GM13976 (cell line): Measurements from ENCODE around the gene ZDHHC23.
A peak's percentile ranks its signal among the peaks of the same experiment; 100 is the strongest.

ENCODE experiments used
- DNase-seq: peaks from one replicate; pipeline ENCODE4 v3.0.0; 2012; ENCODE audit warnings: low spot score
- in situ Hi-C: fragments of 300-500 bp; cut with MboI; formaldehyde crosslinking; loops from one replicate; pipeline ENCODE4 v1.12.0; 2022; ENCODE audit warnings: low sequenced_read_pairs, mixed read lengths, inconsistent platforms; ENCODE audit not compliant: unreplicated experiment
- TF ChIP-seq, protein P1 (sequence below): IDR thresholded peaks from 2 replicates; pipeline ENCODE4 v1.5.1; 2012; ENCODE audit warnings: borderline replicate concordance, mild to moderate bottlenecking; ENCODE audit not compliant: insufficient read depth; ENCODE audit errors: extremely low read depth, missing control alignments, control extremely low read depth

Gene ZDHHC23

DNA sequence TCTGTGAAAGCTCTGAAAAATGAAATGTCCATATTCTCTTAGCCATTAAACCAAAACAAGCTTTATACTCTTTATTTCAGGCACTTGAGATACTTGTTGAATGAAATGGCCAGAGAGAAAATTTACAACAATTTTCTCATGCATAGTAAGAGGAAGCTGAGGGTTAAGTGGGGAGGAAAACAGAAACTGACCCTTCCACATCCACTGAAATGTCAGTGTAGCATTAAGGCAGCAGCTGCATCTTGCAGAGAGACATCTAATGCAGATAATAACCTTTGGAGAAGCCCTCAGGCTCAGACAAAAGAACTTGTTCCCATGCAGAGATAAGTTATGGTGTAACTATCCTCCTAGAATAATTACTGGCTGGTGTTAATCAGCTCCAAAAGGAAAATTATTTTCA is 34.0 kb downstream of the ZDHHC23 start:
- in situ Hi-C loops = no loop called here
- no peak for DNase-seq
- TF ChIP-seq, protein P1, sequence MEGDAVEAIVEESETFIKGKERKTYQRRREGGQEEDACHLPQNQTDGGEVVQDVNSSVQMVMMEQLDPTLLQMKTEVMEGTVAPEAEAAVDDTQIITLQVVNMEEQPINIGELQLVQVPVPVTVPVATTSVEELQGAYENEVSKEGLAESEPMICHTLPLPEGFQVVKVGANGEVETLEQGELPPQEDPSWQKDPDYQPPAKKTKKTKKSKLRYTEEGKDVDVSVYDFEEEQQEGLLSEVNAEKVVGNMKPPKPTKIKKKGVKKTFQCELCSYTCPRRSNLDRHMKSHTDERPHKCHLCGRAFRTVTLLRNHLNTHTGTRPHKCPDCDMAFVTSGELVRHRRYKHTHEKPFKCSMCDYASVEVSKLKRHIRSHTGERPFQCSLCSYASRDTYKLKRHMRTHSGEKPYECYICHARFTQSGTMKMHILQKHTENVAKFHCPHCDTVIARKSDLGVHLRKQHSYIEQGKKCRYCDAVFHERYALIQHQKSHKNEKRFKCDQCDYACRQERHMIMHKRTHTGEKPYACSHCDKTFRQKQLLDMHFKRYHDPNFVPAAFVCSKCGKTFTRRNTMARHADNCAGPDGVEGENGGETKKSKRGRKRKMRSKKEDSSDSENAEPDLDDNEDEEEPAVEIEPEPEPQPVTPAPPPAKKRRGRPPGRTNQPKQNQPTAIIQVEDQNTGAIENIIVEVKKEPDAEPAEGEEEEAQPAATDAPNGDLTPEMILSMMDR = no peak

GRCh38 chr3:113983544-113983943 is 35.7 kb downstream of the ZDHHC23 start:
- DNase-seq = no peak
- in situ Hi-C loops = no loop called here
- TF ChIP-seq, protein P1 = no peak

DNA sequence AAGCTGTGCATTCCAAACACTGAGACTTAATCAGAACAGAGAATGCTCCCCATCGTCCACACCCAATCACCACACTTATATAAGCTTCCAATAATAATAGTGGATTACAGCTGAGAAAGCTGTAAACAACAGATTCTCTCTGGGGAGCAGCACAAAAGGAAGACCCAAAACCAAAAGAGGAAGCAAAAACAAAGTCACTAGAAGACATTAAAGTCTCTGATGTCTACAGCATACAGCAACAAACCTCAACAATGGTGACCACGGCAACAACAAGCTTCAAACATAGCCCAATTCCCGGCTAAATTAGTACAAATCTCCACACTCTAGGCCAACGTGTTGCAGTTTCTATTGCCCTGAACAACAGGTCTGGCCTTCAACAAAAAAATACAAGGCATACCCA is 37.7 kb downstream of the ZDHHC23 start:
- in situ Hi-C loops = no loop called here
- TF ChIP-seq, protein P1 = no peak
- peak; percentile 22 for DNase-seq

- in situ Hi-C loops = no loop called here
- TF ChIP-seq, protein P1 = no peak
- no peak for DNase-seq
These were observed 57.7 kb downstream of the ZDHHC23 start for GRCh38 chr3:114005481-114005880.

DNA sequence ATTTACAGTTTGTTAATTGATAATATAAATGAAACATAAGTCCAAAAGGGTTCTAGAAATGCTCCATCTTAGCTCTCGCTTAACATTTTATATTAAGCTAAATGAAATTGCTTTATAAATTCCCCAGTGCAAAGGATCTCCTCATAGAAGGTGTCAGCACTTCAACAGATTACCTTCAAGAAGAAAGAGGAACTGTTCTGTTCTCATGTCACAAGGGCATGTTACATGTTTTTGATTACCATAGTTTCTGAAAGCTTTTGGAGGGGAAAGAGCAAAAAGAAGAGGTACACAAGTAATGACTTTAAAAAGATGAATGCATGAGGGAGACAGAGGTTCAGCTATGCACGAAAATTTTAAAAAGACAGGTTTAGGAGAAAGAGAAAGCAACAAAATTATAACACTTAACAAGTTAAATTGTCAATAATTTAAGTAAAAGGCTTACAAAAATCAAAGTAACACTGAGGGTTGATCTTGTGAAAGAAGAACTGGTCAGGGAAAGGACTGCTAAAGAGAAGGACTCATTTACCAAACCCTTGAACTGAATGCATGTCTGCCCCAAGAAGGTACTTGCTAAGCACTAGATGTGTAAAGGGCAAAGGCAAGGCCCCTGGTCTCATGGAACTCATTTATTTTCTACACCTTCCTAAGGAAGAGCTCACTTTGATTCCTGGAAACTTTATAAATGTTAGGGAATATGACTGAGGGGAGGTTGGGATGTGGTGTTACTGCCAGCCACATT is 63.4 kb downstream of the ZDHHC23 start:
- in situ Hi-C loops = no loop called here
- DNase-seq = peak; percentile 20
- TF ChIP-seq, protein P1 = no peak
